Endothelial cell of umbilical vein (primary cell): ENCODE results near the gene FAM53B. TPM values are rescaled to one million over a fixed set of nuclear protein-coding genes. Genes with fewer than 3 reads are reported as not detected.

ENCODE experiments used
- BruUV-seq: library from RNA; stranded (reverse); fragments of 400-500 nt; replicated peaks from 2 replicates; lab custom pipeline; 2021; lab: Mats Ljungman, UMichigan
- CTCF ChIA-PET: fragments of 300-600, 350-600 bp; sonication (Branson Sonifier 250); formaldehyde crosslinking; loops from one replicate; lab custom pipeline; 2021; ENCODE audit warnings: antibody characterized with exemption, inconsistent platforms; lab: Charles Lee
- POLR2A ChIA-PET: fragments of 300-600, 350-600 bp; sonication (Branson Sonifier 250); formaldehyde crosslinking; loops from one replicate; lab custom pipeline; 2021; ENCODE audit warnings: antibody characterized with exemption, inconsistent platforms; lab: Charles Lee
- DNase-seq: peaks from one replicate; pipeline ENCODE4 v3.0.0-alpha.2; 2011; ENCODE audit warnings: low read depth, low spot score
- FAIRE-seq: peaks from 2 replicates; lab custom pipeline; 2011; peaks lifted over from hg19 to GRCh38; lab: Jason Lieb, UNC
- H2AFZ ChIP-seq: 2 replicates; pipeline ENCODE4 v1.6.0; 2012; ENCODE audit warnings: low read depth, low read length, control low read depth, inconsistent platforms
- H3K27ac ChIP-seq: 2 replicates; pipeline ENCODE4 v1.5.1; 2011; ENCODE audit warnings: low read depth, mild to moderate bottlenecking, control low read depth, low read length, moderate library complexity; ENCODE audit not compliant: insufficient read depth
- H3K27me3 ChIP-seq, 2 experiments: 2 replicates each; pipeline versions ENCODE4 v1.6.0 to v1.6.1; 2011; ENCODE audit warnings: low read length in 2 of 2, mixed read lengths in 1 of 2; ENCODE audit not compliant: control insufficient read depth in 2 of 2, insufficient read depth in 2 of 2
- H3K36me3 ChIP-seq, 2 experiments: 2 replicates in 1 of 2; 3 replicates in 1 of 2; pipeline ENCODE4 v1.5.1; 2011; ENCODE audit warnings: low read length in 2 of 2, mild to moderate bottlenecking in 1 of 2, moderate library complexity in 1 of 2; ENCODE audit not compliant: control insufficient read depth in 2 of 2, insufficient read depth in 2 of 2; ENCODE audit errors: extremely low read depth in 1 of 2
- H3K4me1 ChIP-seq: 3 replicates; pipeline ENCODE4 v1.5.1; 2011; ENCODE audit warnings: mild to moderate bottlenecking, low read length; ENCODE audit not compliant: control insufficient read depth, insufficient read depth; ENCODE audit errors: extremely low read depth
- H3K4me2 ChIP-seq: 2 replicates; pipeline ENCODE4 v1.6.1; 2011; ENCODE audit warnings: low read length, control low read depth, mixed read lengths; ENCODE audit not compliant: insufficient read depth
- H3K4me3 ChIP-seq, 3 experiments: fragments of 200-600 bp in 1 of 3; sonication (generic), shearing (Covaris generic) in 1 of 3; replicated peaks in 1 of 3; 2 replicates each; pipeline ENCODE4 v1.5.1; 2011 to 2016; ENCODE audit warnings: control low read depth in 3 of 3, low read length in 3 of 3, mild to moderate bottlenecking in 2 of 3, inconsistent platforms in 1 of 3, low read depth in 1 of 3, moderate library complexity in 1 of 3; ENCODE audit not compliant: insufficient read depth in 1 of 3
- H3K79me2 ChIP-seq: 2 replicates; pipeline ENCODE4 v1.6.0; 2012; ENCODE audit warnings: low read length, inconsistent platforms; ENCODE audit not compliant: control insufficient read depth, insufficient read depth
- H3K9ac ChIP-seq: replicated peaks from 2 replicates; pipeline ENCODE3; 2011; ENCODE audit warnings: low read length, control low read depth; ENCODE audit not compliant: insufficient read depth; ENCODE audit errors: extremely low read depth
- H3K9me1 ChIP-seq: replicated peaks from 3 replicates; pipeline ENCODE4 v1.6.0; 2011; ENCODE audit warnings: mild to moderate bottlenecking, low read length; ENCODE audit not compliant: control insufficient read depth, insufficient read depth; ENCODE audit errors: extremely low read depth
- H3K9me3 ChIP-seq: replicated peaks from 2 replicates; pipeline ENCODE4 v1.5.1; 2012; ENCODE audit warnings: low read length, inconsistent platforms; ENCODE audit not compliant: control insufficient read depth, insufficient read depth
- H4K20me1 ChIP-seq: replicated peaks from 2 replicates; pipeline ENCODE3; 2011; ENCODE audit warnings: mild to moderate bottlenecking, low read length; ENCODE audit not compliant: control insufficient read depth, insufficient read depth; ENCODE audit errors: extremely low read depth
- CTCF ChIP-seq, 2 donors: IDR thresholded peaks; 1 replicate in 1 of 2; 2 replicates in 1 of 2; pipeline ENCODE4 v1.5.1; 2011; ENCODE audit warnings: low read length in 2 of 2, mild to moderate bottlenecking in 2 of 2, moderate library complexity in 2 of 2, control low read depth in 1 of 2, inconsistent platforms in 1 of 2, low read depth in 1 of 2; ENCODE audit not compliant: insufficient read depth in 1 of 2; ENCODE audit errors: extremely low read depth in 1 of 2
- EZH2 ChIP-seq: IDR thresholded peaks from 2 replicates; pipeline ENCODE4 v1.6.1; 2012; ENCODE audit warnings: borderline replicate concordance, low read depth, mild to moderate bottlenecking, moderate library complexity, low read length, inconsistent platforms; ENCODE audit not compliant: severe bottlenecking
- FOS ChIP-seq: IDR thresholded peaks from 2 replicates; pipeline ENCODE4 v1.6.1; 2011; ENCODE audit warnings: mild to moderate bottlenecking, low read length, moderate library complexity, borderline replicate concordance; ENCODE audit not compliant: insufficient read depth
- GATA2 ChIP-seq: IDR thresholded peaks from 2 replicates; pipeline ENCODE4 v1.7.0; 2011; ENCODE audit warnings: low read depth, mild to moderate bottlenecking, moderate library complexity, mixed read lengths, low read length; ENCODE audit not compliant: insufficient read length, insufficient read depth
- JUN ChIP-seq: IDR thresholded peaks from 2 replicates; pipeline ENCODE4 v1.6.1; 2011; ENCODE audit warnings: borderline replicate concordance, low read depth; ENCODE audit not compliant: insufficient read length, insufficient read depth
- MAX ChIP-seq: IDR thresholded peaks from 2 replicates; pipeline ENCODE4 v1.6.1; 2011; ENCODE audit not compliant: insufficient read depth, insufficient read length
- MYC ChIP-seq: IDR thresholded peaks from one replicate; pipeline ENCODE4 v1.6.1; 2011; ENCODE audit warnings: mild to moderate bottlenecking, low read depth, low read length
- POLR2A ChIP-seq: IDR thresholded peaks from 2 replicates; pipeline ENCODE4 v1.6.1; 2012; ENCODE audit warnings: low read depth, mild to moderate bottlenecking, control low read depth, low read length
- POLR2AphosphoS5 ChIP-seq: IDR thresholded peaks from 2 replicates; pipeline ENCODE4 v1.6.1; 2012; ENCODE audit warnings: low read depth, mild to moderate bottlenecking, control low read depth, low read length, moderate library complexity; ENCODE audit not compliant: insufficient read depth
- dilution Hi-C: fragments of 300-500 bp; cut with MboI; formaldehyde crosslinking; loops from one replicate; pipeline ENCODE4 v1.15.0; 2019; ENCODE audit warnings: low sequenced_read_pairs; ENCODE audit not compliant: extremely low pct_ligation_motif_present
- intact Hi-C: fragments of 100-400 bp; cut with micrococcal nuclease; formaldehyde crosslinking; loops from one replicate; pipeline ENCODE4 v1.10.0; 2022
- polyA plus RNA-seq, 4 experiments: library from polyadenylated mRNA; depleted of rRNA in 3 of 4; stranded (reverse) in 3 of 4; unstranded in 1 of 4; fragments of >200 nt; gene quantifications; 2 replicates each; pipeline versions ENCODE4 v1.2.1 to v1.2.3, GENCODE V29; 2011 to 2012; ENCODE audit warnings: missing spikeins in 1 of 4
- total RNA-seq: library from RNA; stranded (reverse); gene quantifications from 2 replicates; pipeline ENCODE4 v1.2.3, GENCODE V29; 2021

FAM53B gene
- total and polyA plus RNA-seq, 2 donors (not counting 3 experiments of a cell fraction or from before 2014, with no cell fraction given): 8.5 to 21.1 TPM

- dilution Hi-C loops: no loop called here
- Histone ChIP-seq H3K27me3 (no peaks in the 10 kb centered on the region), H3K79me2 (no peaks in the 10 kb centered on the region), H3K9ac (no peak overlapping the region), H3K36me3 (peaks cover 0 to 2% of the 10 kb centered on the region in 2 experiments), H3K27ac (no peak overlapping the region), H3K4me3 (no peak overlapping the region), H3K9me1 (no peaks in the 10 kb centered on the region), H3K4me2 (no peak overlapping the region), H3K4me1 (peaks cover 7% of the 10 kb centered on the region), H3K9me3 (no peaks in the 10 kb centered on the region), H2AFZ (no peak overlapping the region), H4K20me1 (no peaks in the 10 kb centered on the region)
- TF ChIP-seq EZH2 (no peak), CTCF (IDR thresholded peaks at IDR 0.05; ENCODE audit: extremely low read depth in 1 of 2, insufficient read depth in 1 of 2, low read depth in 1 of 2, low read length in 2 of 2) (no peak), POLR2AphosphoS5 (no peak), GATA2 (no peak), FOS (no peak), POLR2A (no peak), MYC (no peak), MAX (no peak), JUN (no peak)
- intact Hi-C loops: no loop called here
- FAIRE-seq (no peak), DNase-seq (no peak)
- CTCF ChIA-PET: interaction anchor here (1.0 to 1.8 kb wide), 2 partner anchors 86 to 126 kb away, joined by 3 to 6 read pairs; no protein-coding TSS in a partner anchor
- no TSS peak for BruUV-seq
- POLR2A ChIA-PET: no interaction called here
Observed at GRCh38 chr10:124615259-124615658, 128.9 kb downstream of the FAM53B start.
